ENCODE data around the gene PHF13. TPM values are rescaled to one million over a fixed set of nuclear protein-coding genes. Genes with fewer than 3 reads are reported as not detected.

The PHF13 gene
- total RNA-seq, 1 experiment from 2014 or later = 55.8 TPM

DNA sequence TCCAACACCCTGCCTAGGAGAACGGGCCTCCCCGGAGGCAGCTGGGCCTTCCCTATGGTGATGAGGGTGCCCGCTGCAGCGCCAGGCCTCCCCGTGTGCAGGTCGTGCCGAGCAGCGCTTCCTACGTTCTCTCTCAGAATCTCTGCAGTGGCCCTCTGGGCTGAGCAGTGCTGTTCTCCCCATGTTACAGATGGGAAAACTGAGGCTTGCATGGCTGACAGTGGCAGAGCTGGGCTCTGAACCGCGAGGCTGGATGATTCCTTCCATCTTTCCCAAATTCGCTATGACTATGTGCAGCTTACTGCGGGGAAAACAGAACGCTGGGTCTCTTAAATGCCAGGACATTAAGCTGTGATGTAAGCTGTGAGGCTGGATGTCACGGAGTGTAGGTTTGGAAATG, 19.7 kb upstream of the PHF13 start:
- H3K27me3 Mint-ChIP-seq (ENCODE audit: low read depth) = no peaks in the 10 kb centered on the region
- H3K14ac ChIP-seq (ENCODE audit: insufficient read depth, low read length) = no peak overlapping the region
- H3K27ac ChIP-seq (ENCODE audit: insufficient read length, low read depth, low read length) = no peak overlapping the region
- no peaks in the 10 kb centered on the region for H3K23me2 ChIP-seq (ENCODE audit: insufficient read length, low read depth, low read length, poor library complexity, severe bottlenecking)
- 0 out of 4 replicates have a peak, but pooled peaks cover 0 to 2% of the 10 kb centered on the region in 2 experiments for H3K4me1 Mint-ChIP-seq
- H2BK5ac ChIP-seq (ENCODE audit: insufficient read length, low read length) = no peak overlapping the region
- H3K56ac ChIP-seq (ENCODE audit: insufficient read length, low read depth, low read length) = no peak overlapping the region
- H3K79me1 ChIP-seq (ENCODE audit: insufficient read depth, low read depth, low read length, poor library complexity, severe bottlenecking) = no peaks in the 10 kb centered on the region
- no peak overlapping the region for H4K8ac ChIP-seq (replicated peaks; ENCODE audit: insufficient read length, low read depth, low read length)
- no peak overlapping the region for H3T11ph ChIP-seq (ENCODE audit: low read length)
- H3K9me3 ChIP-seq (ENCODE audit: control insufficient read depth, low read depth, low read length) = no peaks in the 10 kb centered on the region
- TF ChIP-seq, protein P1, sequence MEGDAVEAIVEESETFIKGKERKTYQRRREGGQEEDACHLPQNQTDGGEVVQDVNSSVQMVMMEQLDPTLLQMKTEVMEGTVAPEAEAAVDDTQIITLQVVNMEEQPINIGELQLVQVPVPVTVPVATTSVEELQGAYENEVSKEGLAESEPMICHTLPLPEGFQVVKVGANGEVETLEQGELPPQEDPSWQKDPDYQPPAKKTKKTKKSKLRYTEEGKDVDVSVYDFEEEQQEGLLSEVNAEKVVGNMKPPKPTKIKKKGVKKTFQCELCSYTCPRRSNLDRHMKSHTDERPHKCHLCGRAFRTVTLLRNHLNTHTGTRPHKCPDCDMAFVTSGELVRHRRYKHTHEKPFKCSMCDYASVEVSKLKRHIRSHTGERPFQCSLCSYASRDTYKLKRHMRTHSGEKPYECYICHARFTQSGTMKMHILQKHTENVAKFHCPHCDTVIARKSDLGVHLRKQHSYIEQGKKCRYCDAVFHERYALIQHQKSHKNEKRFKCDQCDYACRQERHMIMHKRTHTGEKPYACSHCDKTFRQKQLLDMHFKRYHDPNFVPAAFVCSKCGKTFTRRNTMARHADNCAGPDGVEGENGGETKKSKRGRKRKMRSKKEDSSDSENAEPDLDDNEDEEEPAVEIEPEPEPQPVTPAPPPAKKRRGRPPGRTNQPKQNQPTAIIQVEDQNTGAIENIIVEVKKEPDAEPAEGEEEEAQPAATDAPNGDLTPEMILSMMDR (conservative IDR thresholded peaks at IDR 0.05) = no peak
- no peak overlapping the region for H2BK20ac ChIP-seq (ENCODE audit: low read depth, low read length, poor library complexity, severe bottlenecking)
- H3K9me3 Mint-ChIP-seq = no peaks in the 10 kb centered on the region
- H3K79me2 ChIP-seq (ENCODE audit: insufficient read depth, low read length) = no peaks in the 10 kb centered on the region; the same call in 1 of the 2 replicates
- H4K20me1 ChIP-seq (ENCODE audit: control insufficient read depth, insufficient read depth, insufficient read length) = no peaks in the 10 kb centered on the region
- no peak overlapping the region for H2BK15ac ChIP-seq (ENCODE audit: low read depth, low read length)
- no peak overlapping the region for H3K4me2 ChIP-seq (ENCODE audit: insufficient read depth, insufficient read length, low read length)
- H3K23ac ChIP-seq (ENCODE audit: insufficient read length, low read depth, low read length) = no peak overlapping the region
- H2AFZ ChIP-seq (ENCODE audit: low read length) = no peak overlapping the region
- no peaks in the 10 kb centered on the region for H3K4me1 ChIP-seq (ENCODE audit: insufficient read depth, low read length)
- H2BK120ac ChIP-seq (ENCODE audit: low read depth, low read length, poor library complexity, severe bottlenecking) = no peak overlapping the region
- no peak overlapping the region for H3K9ac ChIP-seq (ENCODE audit: extremely low read depth, insufficient read length, low read length)
- H4K91ac ChIP-seq (ENCODE audit: insufficient read length, low read depth, low read length) = no peak overlapping the region
- DNase-seq = no peak
- no peak overlapping the region for H3K4ac ChIP-seq (ENCODE audit: low read depth, low read length)
- no peak overlapping the region for H2AK5ac ChIP-seq (ENCODE audit: insufficient read length, low read length)
- H3K4me3 Mint-ChIP-seq = no peak overlapping the region
- no peaks in the 10 kb centered on the region for H3K27me3 ChIP-seq (ENCODE audit: insufficient read depth, low read length)
- no peak overlapping the region for H4K5ac ChIP-seq (ENCODE audit: insufficient read length, low read depth, low read length)
- WGBS (ENCODE audit: extremely low coverage, insufficient read length, low lambda C conversion rate) = no CpG with 5 or more reads among the region's 15 CpGs
- H3K27ac Mint-ChIP-seq = no peak overlapping the region
- H2BK12ac ChIP-seq (ENCODE audit: insufficient read length, low read depth, low read length) = no peak overlapping the region
- H3K18ac ChIP-seq (ENCODE audit: insufficient read length, low read depth, low read length) = no peak overlapping the region
- peaks cover 23 to 77% (median 59%) of the 10 kb centered on the region in 3 experiments; a peak in 6 of 7 replicates for H3K36me3 Mint-ChIP-seq (ENCODE audit: insufficient read depth in 1 of 3, low read depth in 3 of 3)
